Spleen (tissue), 11 donors: ENCODE measurements around the gene PEX10. TPM values are rescaled to one million over a fixed set of nuclear protein-coding genes. Genes with fewer than 3 reads are reported as not detected.

Experiments used
- DNase-seq: peaks from one replicate; pipeline ENCODE4 v3.0.0-alpha.2; 2020
- H3K27ac ChIP-seq, 8 donors: fragments of 200-600 bp; sonication (generic) in 7 of 8; 1 replicate in 4 of 8; 2 replicates in 4 of 8; pipeline versions ENCODE4 v1.5.0 to v1.8.0; 2016 to 2021; ENCODE audit warnings: inconsistent platforms in 4 of 8, mild to moderate bottlenecking in 4 of 8, moderate library complexity in 1 of 8
- H3K27me3 ChIP-seq, 7 donors: fragments of 200-600 bp; sonication (generic) in 6 of 7; replicated peaks in 1 of 7; 1 replicate in 4 of 7; 2 replicates in 3 of 7; pipeline versions ENCODE4 v1.5.0 to v1.8.0; 2016 to 2021; ENCODE audit warnings: inconsistent platforms in 3 of 7, mild to moderate bottlenecking in 1 of 7
- H3K36me3 ChIP-seq, 6 donors: fragments of 200-600 bp; sonication (generic) in 5 of 6; 1 replicate in 4 of 6; 2 replicates in 2 of 6; pipeline versions ENCODE4 v1.5.0 to v1.8.0; 2016 to 2021; ENCODE audit warnings: inconsistent platforms in 2 of 6
- H3K4me1 ChIP-seq, 6 donors: fragments of 200-600 bp; sonication (generic) in 5 of 6; 1 replicate in 3 of 6; 2 replicates in 3 of 6; pipeline versions ENCODE4 v1.5.0 to v1.8.0; 2016 to 2021; ENCODE audit warnings: inconsistent platforms in 3 of 6
- H3K4me3 ChIP-seq, 8 donors: fragments of 200-600 bp; sonication (generic) in 7 of 8; 1 replicate in 4 of 8; 2 replicates in 4 of 8; pipeline versions ENCODE4 v1.5.0 to v1.8.0; 2016 to 2021; ENCODE audit warnings: inconsistent platforms in 4 of 8, mild to moderate bottlenecking in 4 of 8, moderate library complexity in 2 of 8
- H3K9me3 ChIP-seq, 8 donors: fragments of 200-600 bp; sonication (generic) in 7 of 8; 1 replicate in 4 of 8; 2 replicates in 4 of 8; pipeline versions ENCODE4 v1.5.0 to v1.8.0; 2016 to 2021; ENCODE audit warnings: inconsistent platforms in 4 of 8
- POLR2A ChIP-seq, 3 donors: fragments of 450-650 bp; IDR thresholded peaks; one replicate each; pipeline ENCODE4 v1.5.1; 2017; ENCODE audit warnings: antibody characterized with exemption in 3 of 3, mild to moderate bottlenecking in 1 of 3
- POLR2AphosphoS5 ChIP-seq, 3 donors: sonication (generic); formaldehyde crosslinking; IDR thresholded peaks; one replicate each; pipeline ENCODE4 v1.5.1; 2017; ENCODE audit warnings: antibody characterized with exemption in 3 of 3
- WGBS, 5 donors: extraction: QIAGEN DNeasy Blood & Tissue Kit in 3 of 5; methylation state at CpG; one replicate each; pipeline versions ENCODE4 v1.1.5 to v1.1.7; 2013 to 2018; 5-methylcytosine and 5-hydroxymethylcytosine counted together
- intact Hi-C: fragments of 100-400 bp; cut with DNase I; formaldehyde crosslinking; loops from one replicate; pipeline ENCODE4 v1.15.0; 2023; ENCODE audit warnings: low total_unique reads
- polyA plus RNA-seq, 3 donors: library from polyadenylated mRNA; stranded (reverse); fragments of 200-250 nt; gene quantifications; one replicate each; pipeline ENCODE4 v1.2.1, GENCODE V29; 2013
- total RNA-seq, 7 donors: library from RNA; depleted of rRNA in 3 of 7; stranded (reverse); fragments of >200 nt in 3 of 7; fragmentation: NEBNext Ultra II Directional in 4 of 7; extraction: Animal tissue kit (Norgen Biotek cat#: 25700) in 4 of 7; gene quantifications; one replicate each; pipeline versions ENCODE4 v1.1.0 to v1.2.1, GENCODE V29; 2016 to 2021
- TF ChIP-seq, protein P1 (sequence below), 11 experiments: fragments of 200-600 bp in 7 of 11; fragments of 450-650 bp in 4 of 11; sonication (generic) in 4 of 11; IDR thresholded peaks in 8 of 11; conservative IDR thresholded peaks in 3 of 11; 1 replicate in 7 of 11; 2 replicates in 4 of 11; pipeline versions ENCODE4 v1.4.0 to v1.8.0; 2016 to 2021; ENCODE audit warnings: antibody characterized with exemption in 11 of 11, inconsistent platforms in 4 of 11, mild to moderate bottlenecking in 1 of 11
- donor health status: healthy with polysubstance abuse.
- donor health status: DM: no; HTN: no; CAD: no; lungs with moderate emphysema.
- donor health status: DM: no; HTN: no; CAD: no.
- donor health status: Bipolar disorder and iron deficiency.
- donor health status: healthy.
- donor health status: DM: no; HTN: no; CAD: no.
- donor health status: DM: yes; HTN: yes; CAD: no.

PEX10 gene
- total and polyA plus RNA-seq, 10 donors: 10.2 to 19.1 (median 16.1) TPM

DNA sequence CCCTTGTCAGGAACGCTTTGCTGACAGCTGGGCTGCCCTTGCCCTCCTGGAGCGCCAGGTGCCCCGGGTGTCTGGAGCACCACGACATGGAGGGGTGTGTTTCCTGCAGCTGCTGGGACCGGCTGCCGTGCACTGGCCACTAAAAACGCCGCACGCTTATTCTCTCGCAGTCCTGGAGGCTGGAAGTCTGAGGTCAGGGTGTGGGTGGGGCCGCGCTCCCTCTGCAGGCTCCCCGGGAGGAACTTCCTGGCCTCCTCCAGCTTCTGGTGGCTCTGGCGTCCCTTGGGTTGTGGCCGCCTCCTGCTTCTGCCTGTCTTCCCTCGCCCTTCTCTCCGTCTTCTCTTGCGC lies 35.7 kb upstream of the PEX10 start:
- peaks cover 0 to 58% (median 22%) of the 10 kb centered on the region in 7 donors for H3K27me3 ChIP-seq

DNA sequence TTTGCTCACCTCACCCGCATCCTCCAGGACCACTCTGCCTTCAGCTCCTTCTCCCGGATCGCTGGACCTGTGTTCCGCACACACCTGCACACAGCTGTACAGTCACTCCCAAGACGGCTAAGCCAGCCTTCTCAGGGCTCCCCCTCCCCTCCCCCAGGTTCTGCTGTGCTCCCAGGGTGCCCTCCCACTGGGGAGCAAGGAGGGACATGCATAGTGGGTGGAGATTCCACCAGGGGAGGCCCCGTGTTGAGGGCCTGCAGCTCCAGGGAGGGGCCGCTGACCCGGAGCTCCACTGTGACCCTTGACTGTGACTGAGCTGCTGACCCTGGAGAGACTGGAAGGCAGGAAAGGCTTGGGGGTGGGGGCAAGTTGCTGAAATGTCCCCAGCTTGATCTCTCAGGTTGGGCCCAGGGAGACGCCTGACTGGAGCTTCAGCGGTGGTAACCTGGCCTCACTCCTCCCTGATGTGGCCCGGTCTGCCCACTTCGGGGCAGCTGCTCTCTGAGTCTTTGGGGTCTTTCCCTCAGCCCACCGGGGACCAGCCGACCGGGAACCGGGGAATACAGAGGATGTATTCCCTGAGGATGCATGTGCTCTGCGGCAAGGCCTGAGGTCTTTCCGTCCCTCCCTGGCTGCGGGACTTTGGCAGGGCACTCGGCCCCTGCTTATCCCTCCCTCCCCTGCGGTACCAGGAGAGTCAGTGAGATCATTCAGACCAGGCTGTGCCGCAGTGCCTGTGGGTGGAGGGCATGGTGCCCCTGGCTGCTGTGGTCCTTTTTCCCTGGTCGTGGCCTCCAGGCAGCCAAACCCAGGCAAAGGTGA lies 35.1 kb upstream of the PEX10 start:
- Histone ChIP-seq H3K27ac (no peak overlapping the region), H3K27me3 (peaks cover 0 to 62% (median 28%) of the 10 kb centered on the region in 7 donors), H3K4me1 (peaks cover 0 to 33% (median 14%) of the 10 kb centered on the region in 6 donors), H3K4me3 (no peak overlapping the region), H3K36me3 (no peaks in the 10 kb centered on the region), H3K9me3 (no peaks in the 10 kb centered on the region)
- TF ChIP-seq, protein P1, sequence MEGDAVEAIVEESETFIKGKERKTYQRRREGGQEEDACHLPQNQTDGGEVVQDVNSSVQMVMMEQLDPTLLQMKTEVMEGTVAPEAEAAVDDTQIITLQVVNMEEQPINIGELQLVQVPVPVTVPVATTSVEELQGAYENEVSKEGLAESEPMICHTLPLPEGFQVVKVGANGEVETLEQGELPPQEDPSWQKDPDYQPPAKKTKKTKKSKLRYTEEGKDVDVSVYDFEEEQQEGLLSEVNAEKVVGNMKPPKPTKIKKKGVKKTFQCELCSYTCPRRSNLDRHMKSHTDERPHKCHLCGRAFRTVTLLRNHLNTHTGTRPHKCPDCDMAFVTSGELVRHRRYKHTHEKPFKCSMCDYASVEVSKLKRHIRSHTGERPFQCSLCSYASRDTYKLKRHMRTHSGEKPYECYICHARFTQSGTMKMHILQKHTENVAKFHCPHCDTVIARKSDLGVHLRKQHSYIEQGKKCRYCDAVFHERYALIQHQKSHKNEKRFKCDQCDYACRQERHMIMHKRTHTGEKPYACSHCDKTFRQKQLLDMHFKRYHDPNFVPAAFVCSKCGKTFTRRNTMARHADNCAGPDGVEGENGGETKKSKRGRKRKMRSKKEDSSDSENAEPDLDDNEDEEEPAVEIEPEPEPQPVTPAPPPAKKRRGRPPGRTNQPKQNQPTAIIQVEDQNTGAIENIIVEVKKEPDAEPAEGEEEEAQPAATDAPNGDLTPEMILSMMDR (IDR thresholded peaks at IDR 0.05 in 8 of 11, conservative IDR thresholded peaks at IDR 0.05 in 3 of 11): no peak
- TF ChIP-seq POLR2A (IDR thresholded peaks at IDR 0.05): no peak
- no peak for TF ChIP-seq POLR2AphosphoS5 (IDR thresholded peaks at IDR 0.05)
- no peak for DNase-seq
- 54 to 78% (median 71%) methylated on average over 10 to 23 of the region's 23 CpGs for WGBS, 5 donors
- intact Hi-C loops: no loop called here

More for the DNA sequence above, 35.7 kb upstream of the PEX10 start:
- H3K4me1 ChIP-seq: peaks cover 0 to 28% (median 12%) of the 10 kb centered on the region in 6 donors
- no peaks in the 10 kb centered on the region for H3K9me3 ChIP-seq
- H3K36me3 ChIP-seq: no peaks in the 10 kb centered on the region
- H3K27ac ChIP-seq: no peak overlapping the region
- WGBS, 5 donors: 39 to 55% (median 49%) methylated on average over 9 to 18 of the region's 18 CpGs
- TF ChIP-seq POLR2A (IDR thresholded peaks at IDR 0.05) (no peak), POLR2AphosphoS5 (IDR thresholded peaks at IDR 0.05) (peak in 1 of 3 donors; percentile 26)
- TF ChIP-seq, protein P1 (IDR thresholded peaks at IDR 0.05 in 8 of 11, conservative IDR thresholded peaks at IDR 0.05 in 3 of 11): no peak
- intact Hi-C loops: no loop called here
- H3K4me3 ChIP-seq: no peak overlapping the region
- no peak for DNase-seq

DNA sequence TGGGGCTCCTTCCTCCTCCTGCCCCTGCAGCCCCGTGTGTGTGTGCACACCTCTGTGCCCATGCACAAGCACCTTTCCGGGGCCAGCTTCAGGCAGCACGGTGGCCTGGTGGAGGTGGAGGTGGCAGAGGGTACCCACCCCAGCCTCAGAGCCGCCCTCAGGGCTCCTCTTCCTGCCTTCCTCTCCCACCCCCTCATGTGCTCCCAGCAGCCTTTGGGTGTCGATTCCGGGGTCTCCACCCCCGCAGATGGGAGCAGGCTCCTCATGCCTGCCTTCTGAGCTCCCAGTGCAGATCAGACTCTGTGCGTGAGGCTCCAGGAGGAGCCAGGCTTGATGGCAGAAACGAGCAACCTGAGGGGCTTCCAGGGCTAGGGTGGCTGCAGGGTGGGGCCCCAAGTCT lies 34.5 kb upstream of the PEX10 start:
- H3K27ac ChIP-seq: no peak overlapping the region
- no peaks in the 10 kb centered on the region for H3K36me3 ChIP-seq
- no peaks in the 10 kb centered on the region for H3K9me3 ChIP-seq
- 45 to 68% (median 60%) methylated on average over 8 to 9 of the region's 9 CpGs for WGBS, 5 donors
- peaks cover 0 to 63% (median 34%) of the 10 kb centered on the region in 7 donors for H3K27me3 ChIP-seq
- H3K4me3 ChIP-seq: no peak overlapping the region
- DNase-seq: no peak
- intact Hi-C loops: no loop called here
- peaks cover 0 to 33% (median 14%) of the 10 kb centered on the region in 6 donors for H3K4me1 ChIP-seq
- no peak for TF ChIP-seq POLR2A (IDR thresholded peaks at IDR 0.05)
- TF ChIP-seq, protein P1 (IDR thresholded peaks at IDR 0.05 in 8 of 11, conservative IDR thresholded peaks at IDR 0.05 in 3 of 11): no peak
- TF ChIP-seq POLR2AphosphoS5 (IDR thresholded peaks at IDR 0.05): no peak

DNA sequence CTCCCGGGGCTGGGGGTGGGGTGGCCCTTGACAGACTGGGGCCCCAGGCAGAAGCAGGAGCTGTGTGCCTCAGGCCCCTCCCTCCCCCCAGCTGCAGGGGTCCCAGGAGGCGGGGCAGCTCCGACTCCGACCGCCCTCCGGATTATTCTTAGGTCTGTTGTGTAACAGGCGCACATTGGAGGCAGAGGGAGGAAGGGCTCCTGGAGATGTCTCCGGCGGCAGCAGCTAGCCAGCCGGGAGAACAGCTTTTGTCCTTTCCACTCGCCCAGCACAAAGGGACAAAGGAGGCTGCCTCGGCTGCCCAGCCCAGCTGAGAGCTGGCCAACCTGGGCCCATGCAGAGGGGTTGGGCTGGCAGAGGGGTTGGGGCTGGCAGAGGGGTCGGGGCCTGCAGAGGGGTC lies 34.0 kb upstream of the PEX10 start:
- Histone ChIP-seq H3K36me3 (no peaks in the 10 kb centered on the region), H3K27ac (no peak overlapping the region), H3K9me3 (no peaks in the 10 kb centered on the region), H3K4me1 (peaks cover 0 to 33% (median 14%) of the 10 kb centered on the region in 6 donors), H3K27me3 (peaks cover 0 to 63% (median 38%) of the 10 kb centered on the region in 7 donors), H3K4me3 (no peak overlapping the region)
- intact Hi-C loops: no loop called here
- TF ChIP-seq POLR2AphosphoS5 (IDR thresholded peaks at IDR 0.05) (no peak), POLR2A (IDR thresholded peaks at IDR 0.05) (no peak)
- TF ChIP-seq, protein P1 (IDR thresholded peaks at IDR 0.05 in 8 of 11, conservative IDR thresholded peaks at IDR 0.05 in 3 of 11): no peak
- 25 to 49% (median 48%) methylated on average over 7 to 13 of the region's 13 CpGs for WGBS, 5 donors
- DNase-seq: no peak
